ENCODE results near the gene NUBP2.

NUBP2 gene

GRCh38 chr16:1773703-1774447, 8.9 kb upstream of the NUBP2 start:
- no peak for TF ChIP-seq CTCF (IDR thresholded peaks at IDR 0.05; ENCODE audit: low read depth, low read length)
- peak overlapping the region; percentile 87 for H3K4me3 ChIP-seq (ENCODE audit: low read depth, low read length)

GRCh38 chr16:1774448-1774780, 8.3 kb upstream of the NUBP2 start:
- peak overlapping the region; percentile 87 for H3K4me3 ChIP-seq (ENCODE audit: low read depth, low read length)

DNA sequence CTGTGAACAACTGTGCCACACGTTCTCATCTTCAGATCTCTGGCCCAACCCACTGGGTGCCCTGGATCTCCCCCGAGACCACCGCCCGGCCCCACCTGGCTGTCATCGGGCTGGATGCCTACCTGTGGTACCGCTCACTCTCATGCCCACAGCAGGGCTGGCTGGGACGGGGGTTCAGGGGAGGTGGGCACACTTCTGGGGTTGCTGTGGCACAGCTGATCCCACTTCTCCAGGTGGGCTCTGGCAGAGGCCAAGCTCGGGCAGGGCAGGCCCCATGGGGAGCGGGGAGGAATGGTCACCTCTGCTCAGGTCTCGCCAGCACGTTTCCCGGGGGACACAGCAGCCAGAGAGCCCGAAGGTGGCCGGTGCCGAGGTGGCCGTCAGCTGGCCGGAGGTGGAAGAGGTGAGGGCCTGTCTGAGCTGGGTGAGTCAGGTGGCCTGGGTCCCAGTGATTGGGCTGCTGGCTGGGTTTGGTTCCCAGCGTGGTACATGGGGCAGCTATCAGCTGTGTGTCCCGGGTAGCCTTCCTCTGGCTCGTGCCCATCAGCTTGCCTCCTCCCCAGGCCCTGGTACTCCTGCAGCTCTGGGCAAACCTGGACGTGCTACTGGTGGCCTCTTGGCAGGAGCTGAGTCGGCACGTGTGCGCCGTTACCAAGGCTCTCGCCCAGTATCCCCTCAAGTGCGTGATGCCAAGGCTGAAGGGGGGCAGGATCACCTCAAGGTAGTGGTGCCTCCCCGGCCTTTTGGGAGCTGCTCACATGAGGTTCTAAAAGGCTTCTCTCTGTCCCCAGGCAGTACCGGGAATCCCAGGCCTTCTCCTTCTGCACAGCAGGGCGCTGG, 7.5 kb upstream of the NUBP2 start:
- TF ChIP-seq CTCF (IDR thresholded peaks at IDR 0.05; ENCODE audit: low read depth, low read length): no peak
- no peak overlapping the region for H3K4me3 ChIP-seq (ENCODE audit: low read depth, low read length)

More at GRCh38 chr16:1774448-1774780, 8.3 kb upstream of the NUBP2 start:
- no peak for TF ChIP-seq CTCF (IDR thresholded peaks at IDR 0.05; ENCODE audit: low read depth, low read length)

GRCh38 chr16:1775846-1776671, 6.7 kb upstream of the NUBP2 start:
- no peak for TF ChIP-seq CTCF (IDR thresholded peaks at IDR 0.05; ENCODE audit: low read depth, low read length)

DNA sequence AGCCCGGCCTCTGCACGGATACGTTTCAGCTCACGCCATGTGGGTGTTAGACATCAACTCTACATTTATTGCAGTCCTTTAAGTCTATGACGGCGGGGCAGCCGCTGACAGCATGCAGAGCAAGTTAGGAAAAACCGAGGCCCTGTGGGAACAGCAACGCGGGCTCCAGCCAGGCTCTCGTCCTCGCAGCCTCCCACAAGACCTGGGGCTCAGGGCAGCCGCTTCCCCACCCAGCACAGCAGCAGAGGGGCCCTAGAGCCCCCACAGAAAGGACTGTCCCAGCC, 6.1 kb upstream of the NUBP2 start:
- no peak overlapping the region for H3K4me3 ChIP-seq (ENCODE audit: low read depth, low read length)
- no peak for TF ChIP-seq CTCF (IDR thresholded peaks at IDR 0.05; ENCODE audit: low read depth, low read length)

More at GRCh38 chr16:1775846-1776671, 6.7 kb upstream of the NUBP2 start:
- H3K4me3 ChIP-seq (ENCODE audit: low read depth, low read length): no peak overlapping the region

DNA sequence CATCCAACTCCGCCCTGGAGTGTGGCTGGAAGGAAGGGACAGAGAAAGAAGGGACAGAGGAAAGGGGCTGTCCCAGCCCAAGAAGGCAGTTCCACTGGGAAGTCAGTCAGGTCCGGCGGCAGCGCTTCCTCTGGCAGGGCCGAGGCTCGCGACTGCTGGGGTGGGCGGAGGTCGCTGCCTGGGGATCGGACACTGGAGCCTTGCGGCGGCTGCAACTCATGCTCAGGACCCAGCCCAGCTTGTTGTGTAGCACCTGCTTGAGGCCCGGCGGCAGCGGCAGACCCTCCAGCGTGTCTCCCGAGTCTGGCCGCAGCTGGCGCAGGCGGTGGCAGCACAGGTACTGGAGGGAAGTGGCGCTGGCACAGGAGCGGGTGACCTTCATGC, 5.8 kb upstream of the NUBP2 start:
- TF ChIP-seq CTCF (IDR thresholded peaks at IDR 0.05; ENCODE audit: low read depth, low read length): no peak
- no peak overlapping the region for H3K4me3 ChIP-seq (ENCODE audit: low read depth, low read length)

Measured in WI38 (cell line).